Esophagus muscularis mucosa (tissue), 4 donors: ENCODE measurements around the gene ASS1. TPM values are rescaled to one million over a fixed set of nuclear protein-coding genes. Genes with fewer than 3 reads are reported as not detected.

Source experiments
- DNase-seq: peaks from one replicate; pipeline ENCODE4 v3.0.0-alpha.2; 2017; ENCODE audit errors: extremely low spot score
- H3K27ac ChIP-seq, 4 donors: fragments of 200-600 bp; sonication (generic); replicated peaks in 1 of 4; 1 replicate in 3 of 4; 2 replicates in 1 of 4; pipeline ENCODE4 v1.5.1; 2016 to 2019; ENCODE audit warnings: mild to moderate bottlenecking in 1 of 4
- H3K27me3 ChIP-seq, 4 donors: fragments of 200-600 bp; sonication (generic); one replicate each; pipeline versions ENCODE4 v1.5.1 to v1.6.0; 2016 to 2019
- H3K36me3 ChIP-seq, 4 donors: fragments of 200-600 bp; sonication (generic); one replicate each; pipeline ENCODE4 v1.5.1; 2016 to 2019
- H3K4me1 ChIP-seq, 4 donors: fragments of 200-600 bp; sonication (generic); one replicate each; pipeline ENCODE4 v1.5.1; 2016 to 2019
- H3K4me3 ChIP-seq, 4 donors: fragments of 200-600 bp; sonication (generic); 1 replicate in 2 of 4; 2 replicates in 2 of 4; pipeline ENCODE4 v1.5.1; 2016 to 2019; ENCODE audit warnings: mild to moderate bottlenecking in 4 of 4, moderate library complexity in 1 of 4
- H3K9me3 ChIP-seq, 4 donors: fragments of 200-600 bp; sonication (generic); 1 replicate in 3 of 4; 2 replicates in 1 of 4; pipeline ENCODE4 v1.5.1; 2016 to 2019
- EP300 ChIP-seq: sonication (generic); formaldehyde crosslinking; IDR thresholded peaks from one replicate; pipeline ENCODE4 v1.6.1; 2017; ENCODE audit warnings: antibody characterized with exemption
- POLR2A ChIP-seq: fragments of 450-650 bp; IDR thresholded peaks from one replicate; pipeline ENCODE4 v1.6.1; 2017; ENCODE audit warnings: antibody characterized with exemption, moderate library complexity, mild to moderate bottlenecking, low read depth
- POLR2AphosphoS5 ChIP-seq, 2 donors: sonication (generic); formaldehyde crosslinking; IDR thresholded peaks; one replicate each; pipeline ENCODE4 v1.6.1; 2017; ENCODE audit warnings: antibody characterized with exemption in 2 of 2
- WGBS: methylation state at CpG from one replicate; pipeline ENCODE4 v1.1.5; 2018; 5-methylcytosine and 5-hydroxymethylcytosine counted together
- intact Hi-C: fragments of 100-400 bp; cut with DNase I; formaldehyde crosslinking; loops from one replicate; pipeline ENCODE4 v1.15.1; 2023
- total RNA-seq, 4 donors: library from RNA; depleted of rRNA; stranded (reverse); fragments of >200 nt; gene quantifications; one replicate each; pipeline versions ENCODE4 v1.1.0 to v1.2.1, GENCODE V29; 2016
- TF ChIP-seq, protein P1 (sequence below), 3 experiments: fragments of 200-600 bp in 2 of 3; fragments of 450-650 bp in 1 of 3; sonication (generic) in 2 of 3; IDR thresholded peaks; one replicate each; pipeline ENCODE4 v1.5.1; 2017 to 2019; ENCODE audit warnings: antibody characterized with exemption in 3 of 3, mild to moderate bottlenecking in 2 of 3, moderate library complexity in 1 of 3

Gene ASS1
- total RNA-seq, 4 donors from 2014 or later: 67.7 to 113 (median 97.1) TPM

DNA sequence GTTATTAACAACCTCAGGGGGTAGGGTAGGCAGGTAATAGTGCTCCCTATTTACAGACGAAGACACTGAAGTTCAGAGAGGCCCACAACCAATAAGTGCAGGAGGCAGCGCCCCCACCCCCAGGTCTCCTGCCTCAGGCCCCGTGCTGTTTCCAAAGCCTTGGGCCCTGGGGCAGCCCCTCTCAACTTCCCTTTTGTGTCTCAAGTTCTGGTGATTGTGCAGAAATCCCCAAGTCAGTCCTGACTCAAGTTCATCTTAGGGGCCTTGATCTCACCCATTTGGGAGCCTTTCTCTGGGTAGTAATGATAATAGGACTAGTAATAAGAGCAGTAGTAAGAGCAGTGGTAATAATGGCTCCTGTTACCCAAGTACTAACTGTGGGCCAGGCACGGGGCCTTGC, 35.5 kb upstream of the ASS1 start:
- Histone ChIP-seq H3K27ac (no peak overlapping the region), H3K9me3 (no peaks in the 10 kb centered on the region), H3K4me3 (no peak overlapping the region), H3K4me1 (peaks cover 0 to 12% (median 8%) of the 10 kb centered on the region in 4 donors), H3K27me3 (no peaks in the 10 kb centered on the region), H3K36me3 (peaks cover 0 to 59% (median 27%) of the 10 kb centered on the region in 4 donors)
- intact Hi-C loops: no loop called here
- no peak for DNase-seq
- WGBS: 86% methylated on average over 2 of the region's 4 CpGs
- TF ChIP-seq POLR2A (no peak), EP300 (no peak), POLR2AphosphoS5 (IDR thresholded peaks at IDR 0.05) (no peak)
- TF ChIP-seq, protein P1, sequence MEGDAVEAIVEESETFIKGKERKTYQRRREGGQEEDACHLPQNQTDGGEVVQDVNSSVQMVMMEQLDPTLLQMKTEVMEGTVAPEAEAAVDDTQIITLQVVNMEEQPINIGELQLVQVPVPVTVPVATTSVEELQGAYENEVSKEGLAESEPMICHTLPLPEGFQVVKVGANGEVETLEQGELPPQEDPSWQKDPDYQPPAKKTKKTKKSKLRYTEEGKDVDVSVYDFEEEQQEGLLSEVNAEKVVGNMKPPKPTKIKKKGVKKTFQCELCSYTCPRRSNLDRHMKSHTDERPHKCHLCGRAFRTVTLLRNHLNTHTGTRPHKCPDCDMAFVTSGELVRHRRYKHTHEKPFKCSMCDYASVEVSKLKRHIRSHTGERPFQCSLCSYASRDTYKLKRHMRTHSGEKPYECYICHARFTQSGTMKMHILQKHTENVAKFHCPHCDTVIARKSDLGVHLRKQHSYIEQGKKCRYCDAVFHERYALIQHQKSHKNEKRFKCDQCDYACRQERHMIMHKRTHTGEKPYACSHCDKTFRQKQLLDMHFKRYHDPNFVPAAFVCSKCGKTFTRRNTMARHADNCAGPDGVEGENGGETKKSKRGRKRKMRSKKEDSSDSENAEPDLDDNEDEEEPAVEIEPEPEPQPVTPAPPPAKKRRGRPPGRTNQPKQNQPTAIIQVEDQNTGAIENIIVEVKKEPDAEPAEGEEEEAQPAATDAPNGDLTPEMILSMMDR (IDR thresholded peaks at IDR 0.05): no peak

DNA sequence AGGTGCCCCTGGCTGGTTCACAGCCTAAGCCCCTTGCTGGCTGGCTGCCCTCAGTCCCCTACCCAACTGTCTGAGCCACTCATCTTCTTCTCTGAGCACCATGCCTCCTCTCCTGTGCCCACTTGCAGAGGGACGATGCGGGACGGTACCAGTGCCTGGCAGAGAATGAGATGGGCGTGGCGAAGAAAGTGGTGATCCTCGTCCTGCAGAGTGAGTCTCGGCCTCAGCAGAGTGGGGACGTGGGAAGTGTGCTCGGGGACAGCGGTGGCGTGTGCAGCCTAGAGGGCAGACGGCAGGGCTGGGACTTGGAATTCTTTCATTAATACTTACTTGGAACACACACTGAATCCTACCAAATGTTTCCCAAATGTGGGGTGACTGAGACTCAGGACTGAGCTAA, 34.3 kb upstream of the ASS1 start:
- Histone ChIP-seq H3K9me3 (no peaks in the 10 kb centered on the region), H3K27me3 (no peaks in the 10 kb centered on the region), H3K27ac (no peak overlapping the region), H3K4me1 (peaks cover 0 to 12% (median 8%) of the 10 kb centered on the region in 4 donors), H3K36me3 (peaks cover 0 to 51% (median 23%) of the 10 kb centered on the region in 4 donors), H3K4me3 (no peak overlapping the region)
- TF ChIP-seq, protein P1 (IDR thresholded peaks at IDR 0.05): no peak
- TF ChIP-seq EP300 (no peak), POLR2AphosphoS5 (IDR thresholded peaks at IDR 0.05) (no peak), POLR2A (no peak)
- WGBS: 80% methylated on average over 9 of the region's 12 CpGs
- DNase-seq: no peak
- intact Hi-C loops: no loop called here

DNA sequence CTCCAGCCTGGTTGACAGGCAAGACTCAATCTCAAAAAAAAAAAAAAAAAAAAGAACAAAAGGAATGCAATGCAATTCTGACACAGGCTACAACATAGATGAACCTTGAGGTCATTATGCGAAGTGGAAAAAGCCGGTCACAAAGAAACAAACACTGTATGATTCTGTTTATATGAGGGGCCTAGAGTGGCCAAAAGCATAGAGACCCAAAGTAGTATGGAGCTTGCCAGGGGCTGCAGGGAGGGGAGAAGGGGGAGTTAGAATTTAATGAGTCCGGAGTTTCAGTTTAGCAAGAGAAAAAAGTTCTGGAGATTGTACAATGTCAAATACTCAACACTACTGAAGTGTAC, 33.2 kb upstream of the ASS1 start:
- no peak for TF ChIP-seq POLR2A
- no peak for TF ChIP-seq POLR2AphosphoS5 (IDR thresholded peaks at IDR 0.05)
- TF ChIP-seq EP300: no peak
- TF ChIP-seq, protein P1 (IDR thresholded peaks at IDR 0.05): no peak
- H3K4me1 ChIP-seq: peaks cover 0 to 12% (median 8%) of the 10 kb centered on the region in 4 donors
- no peak overlapping the region for H3K4me3 ChIP-seq
- H3K9me3 ChIP-seq: no peaks in the 10 kb centered on the region
- H3K36me3 ChIP-seq: peaks cover 0 to 40% (median 20%) of the 10 kb centered on the region in 4 donors
- no peak for DNase-seq
- 50% methylated on average over 3 of the region's 3 CpGs for WGBS
- intact Hi-C loops: no loop called here
- no peak overlapping the region for H3K27ac ChIP-seq
- no peaks in the 10 kb centered on the region for H3K27me3 ChIP-seq

DNA sequence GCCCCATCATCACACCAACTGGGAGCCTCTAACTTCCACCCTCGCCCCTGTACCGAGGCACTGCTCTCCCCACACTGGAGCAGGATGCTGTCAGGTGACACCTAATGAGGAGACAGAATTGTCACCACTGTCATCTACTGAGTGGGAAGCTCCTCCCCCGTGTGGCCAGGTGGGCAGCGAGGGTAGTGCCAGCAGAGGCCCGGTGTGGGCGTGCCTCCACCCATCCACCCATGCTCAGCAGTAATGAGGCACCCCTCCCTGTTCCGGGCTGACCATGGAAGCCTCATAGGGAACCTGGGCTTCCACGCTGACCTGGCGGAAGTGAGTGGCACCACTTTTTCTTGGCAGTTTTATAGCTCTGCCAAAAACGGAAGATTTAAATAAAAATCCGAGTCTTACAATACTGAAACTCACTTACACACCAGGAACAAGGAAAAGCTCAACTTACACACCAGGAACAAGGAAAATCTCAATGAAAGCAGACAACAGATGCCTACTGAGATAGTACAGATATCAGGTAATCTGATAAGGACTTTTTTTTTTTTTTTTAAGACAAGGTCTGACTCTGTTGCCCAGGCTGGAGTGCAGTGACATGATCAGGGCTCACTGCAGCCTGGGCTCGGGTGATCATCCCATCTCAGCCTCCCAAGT, 30.6 kb upstream of the ASS1 start:
- H3K36me3 ChIP-seq: peaks cover 0 to 22% (median 10%) of the 10 kb centered on the region in 4 donors
- H3K4me3 ChIP-seq: no peak overlapping the region
- no peak for DNase-seq
- intact Hi-C loops: no loop called here
- H3K27me3 ChIP-seq: no peaks in the 10 kb centered on the region
- H3K9me3 ChIP-seq: no peaks in the 10 kb centered on the region
- no peak overlapping the region for H3K27ac ChIP-seq
- 88% methylated on average over 12 of the region's 12 CpGs for WGBS
- peaks cover 0 to 12% (median 8%) of the 10 kb centered on the region in 4 donors for H3K4me1 ChIP-seq
- no peak for TF ChIP-seq POLR2AphosphoS5 (IDR thresholded peaks at IDR 0.05)
- TF ChIP-seq, protein P1 (IDR thresholded peaks at IDR 0.05): no peak
- TF ChIP-seq EP300: no peak
- no peak for TF ChIP-seq POLR2A
